Liver (tissue), 3 donors: Measurements from ENCODE around the gene RIPK1.

Experiments used
- TAF1 ChIP-seq: conservative IDR thresholded peaks from 2 replicates; pipeline ENCODE4 v1.6.1; 2016; ENCODE audit warnings: antibody characterized with exemption, mild to moderate bottlenecking
- TF ChIP-seq, protein P1 (sequence below): fragments of 150-350 bp; IDR thresholded peaks from 2 replicates; pipeline ENCODE4 v1.5.1; 2017; ENCODE audit warnings: improper control_type of control experiment, low read depth, low read length; ENCODE audit not compliant: missing input control
- donor health status: healthy.
- donor health status: healthy.

DNA sequence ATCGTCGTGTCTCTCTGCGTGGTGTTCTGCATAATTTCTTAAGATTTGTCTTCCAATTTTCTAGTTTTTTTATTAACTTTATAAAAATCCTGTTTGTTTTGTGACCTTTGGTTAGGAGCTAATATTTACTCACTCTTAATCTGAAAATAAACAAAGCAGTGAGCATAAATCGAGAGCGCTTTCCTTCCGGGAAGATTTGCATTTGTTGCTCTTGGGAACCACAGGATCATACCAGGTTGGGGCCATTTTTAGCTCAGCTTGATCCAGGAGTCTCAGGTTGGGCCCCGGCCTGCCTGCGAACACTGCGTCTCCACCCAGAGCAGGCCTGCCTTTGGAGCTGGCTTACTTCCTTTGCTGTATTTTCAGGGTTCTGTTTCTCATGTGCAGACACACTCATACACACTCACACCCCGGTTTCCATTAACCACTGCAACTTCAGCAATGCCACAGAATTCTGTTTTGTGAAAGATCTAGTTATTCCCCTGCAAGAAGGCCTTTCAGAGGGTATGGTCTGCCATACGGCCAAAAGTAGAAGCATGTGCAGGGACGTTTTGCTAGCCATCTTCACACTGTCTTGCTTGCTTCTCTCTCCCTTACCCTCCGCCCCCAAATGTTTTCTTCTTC, 67.5 kb downstream of the RIPK1 start:
- TF ChIP-seq, protein P1, sequence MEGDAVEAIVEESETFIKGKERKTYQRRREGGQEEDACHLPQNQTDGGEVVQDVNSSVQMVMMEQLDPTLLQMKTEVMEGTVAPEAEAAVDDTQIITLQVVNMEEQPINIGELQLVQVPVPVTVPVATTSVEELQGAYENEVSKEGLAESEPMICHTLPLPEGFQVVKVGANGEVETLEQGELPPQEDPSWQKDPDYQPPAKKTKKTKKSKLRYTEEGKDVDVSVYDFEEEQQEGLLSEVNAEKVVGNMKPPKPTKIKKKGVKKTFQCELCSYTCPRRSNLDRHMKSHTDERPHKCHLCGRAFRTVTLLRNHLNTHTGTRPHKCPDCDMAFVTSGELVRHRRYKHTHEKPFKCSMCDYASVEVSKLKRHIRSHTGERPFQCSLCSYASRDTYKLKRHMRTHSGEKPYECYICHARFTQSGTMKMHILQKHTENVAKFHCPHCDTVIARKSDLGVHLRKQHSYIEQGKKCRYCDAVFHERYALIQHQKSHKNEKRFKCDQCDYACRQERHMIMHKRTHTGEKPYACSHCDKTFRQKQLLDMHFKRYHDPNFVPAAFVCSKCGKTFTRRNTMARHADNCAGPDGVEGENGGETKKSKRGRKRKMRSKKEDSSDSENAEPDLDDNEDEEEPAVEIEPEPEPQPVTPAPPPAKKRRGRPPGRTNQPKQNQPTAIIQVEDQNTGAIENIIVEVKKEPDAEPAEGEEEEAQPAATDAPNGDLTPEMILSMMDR: no peak
- TF ChIP-seq TAF1: no peak
